ENCODE data around the gene WDPCP. TPM values are rescaled to one million over a fixed set of nuclear protein-coding genes. Genes with fewer than 3 reads are reported as not detected.
A peak's percentile ranks its signal among the peaks of the same experiment; 100 is the strongest.
"Not testable (repeated sequence)": the region's sequence is repeated elsewhere in the genome, so short reads cannot be mapped to it uniquely, and the experiment has no call there.

Gene WDPCP
- 6.8 and 9.1 TPM in 2 replicates for total RNA-seq
- long read RNA-seq, transcript WDPCP-201 (18 exons, 3,392 nt): major isoform, 7 of 24 reads
- long read RNA-seq, partial matches to known transcripts: 1 of 24 reads
- long read RNA-seq, other reads (novel, unspliced or antisense): 16 of 24 reads

- H3K27me3 Mint-ChIP-seq (ENCODE audit: low read depth): peaks cover 8% of the 10 kb centered on the region
- H3K9me3 Mint-ChIP-seq: no peaks in the 10 kb centered on the region
- TF ChIP-seq CTCF (conservative IDR thresholded peaks at IDR 0.05): no peak
- H3K27ac Mint-ChIP-seq (ENCODE audit: unreplicated experiment): peak within 1 kb of the TSS; percentile 95
- peak; percentile 80 for DNase-seq (ENCODE audit: low read depth, low spot score)
- no peaks in the 10 kb centered on the region for H3K36me3 Mint-ChIP-seq (ENCODE audit: low read depth)
- peak within 1 kb of the TSS; percentile 96 for H3K4me3 Mint-ChIP-seq
- peaks cover 36% of the 10 kb centered on the region for H3K4me1 Mint-ChIP-seq
Observed at GRCh38 chr2:63588385-63589147, at the start of gene WDPCP, which contains the start of gene MDH1. Gene WDPCP (minus strand): TSS chr2:63588477. CDS start chr2:63588271, 206 bp downstream. Gene MDH1 (plus strand): TSS chr2:63588963. CDS start chr2:63589044, 81 bp downstream.

GRCh38 chr2:63632382-63632781, 44.1 kb upstream of the WDPCP start:
- H3K9me3 Mint-ChIP-seq: peaks cover 24% of the 10 kb centered on the region
- H3K27ac Mint-ChIP-seq (ENCODE audit: unreplicated experiment): no peak overlapping the region
- H3K36me3 Mint-ChIP-seq (ENCODE audit: low read depth): peaks cover 13% of the 10 kb centered on the region
- no peak for TF ChIP-seq CTCF (conservative IDR thresholded peaks at IDR 0.05)
- peaks cover 5% of the 10 kb centered on the region for H3K4me1 Mint-ChIP-seq
- no peaks in the 10 kb centered on the region for H3K27me3 Mint-ChIP-seq (ENCODE audit: low read depth)
- DNase-seq (ENCODE audit: low read depth, low spot score): no peak
- H3K4me3 Mint-ChIP-seq: no peak overlapping the region

- Mint-ChIP-seq H3K4me3 (no peak overlapping the region), H3K4me1 (peaks cover 5% of the 10 kb centered on the region), H3K36me3 (ENCODE audit: low read depth) (peaks cover 14% of the 10 kb centered on the region), H3K27me3 (ENCODE audit: low read depth) (no peaks in the 10 kb centered on the region), H3K27ac (ENCODE audit: unreplicated experiment) (no peak overlapping the region), H3K9me3 (peaks cover 20% of the 10 kb centered on the region)
- no peak for TF ChIP-seq CTCF (conservative IDR thresholded peaks at IDR 0.05)
- DNase-seq (ENCODE audit: low read depth, low spot score): no peak
Observed at GRCh38 chr2:63631501-63631900, 43.2 kb upstream of the WDPCP start.

- Mint-ChIP-seq H3K4me1 (peaks cover 5% of the 10 kb centered on the region), H3K36me3 (ENCODE audit: low read depth) (peaks cover 14% of the 10 kb centered on the region), H3K27ac (ENCODE audit: unreplicated experiment) (no peak overlapping the region), H3K27me3 (ENCODE audit: low read depth) (peaks cover 4% of the 10 kb centered on the region), H3K9me3 (peaks cover 16% of the 10 kb centered on the region), H3K4me3 (no peak overlapping the region)
- TF ChIP-seq CTCF (conservative IDR thresholded peaks at IDR 0.05): no peak
- DNase-seq (ENCODE audit: low read depth, low spot score): no peak
Observed at GRCh38 chr2:63628403-63628942, 40.2 kb upstream of the WDPCP start.

GRCh38 chr2:63627866-63628265, 39.6 kb upstream of the WDPCP start:
- H3K9me3 Mint-ChIP-seq: peaks cover 14% of the 10 kb centered on the region
- no peak overlapping the region for H3K27ac Mint-ChIP-seq (ENCODE audit: unreplicated experiment)
- TF ChIP-seq CTCF (conservative IDR thresholded peaks at IDR 0.05): no peak
- no peak overlapping the region for H3K4me3 Mint-ChIP-seq
- H3K4me1 Mint-ChIP-seq: peaks cover 5% of the 10 kb centered on the region
- DNase-seq (ENCODE audit: low read depth, low spot score): no peak
- peaks cover 13% of the 10 kb centered on the region for H3K36me3 Mint-ChIP-seq (ENCODE audit: low read depth)
- H3K27me3 Mint-ChIP-seq (ENCODE audit: low read depth): peaks cover 4% of the 10 kb centered on the region

- not testable (repeated sequence) for H3K36me3 Mint-ChIP-seq (ENCODE audit: low read depth); H3K4me3 Mint-ChIP-seq; H3K27ac Mint-ChIP-seq (ENCODE audit: unreplicated experiment); DNase-seq (ENCODE audit: low read depth, low spot score); H3K27me3 Mint-ChIP-seq (ENCODE audit: low read depth); H3K4me1 Mint-ChIP-seq; H3K9me3 Mint-ChIP-seq
Observed at GRCh38 chr2:63623763-63624162, 35.5 kb upstream of the WDPCP start.
